Endometrium (tissue), 2 donors: ENCODE results near the gene FHOD3.

ENCODE experiments used
- FAIRE-seq: peaks from 2 replicates; lab custom pipeline; 2012; peaks lifted over from hg19 to GRCh38; lab: Jason Lieb, UNC
- donor health status: control.
- donor health status: control.

The FHOD3 gene

DNA sequence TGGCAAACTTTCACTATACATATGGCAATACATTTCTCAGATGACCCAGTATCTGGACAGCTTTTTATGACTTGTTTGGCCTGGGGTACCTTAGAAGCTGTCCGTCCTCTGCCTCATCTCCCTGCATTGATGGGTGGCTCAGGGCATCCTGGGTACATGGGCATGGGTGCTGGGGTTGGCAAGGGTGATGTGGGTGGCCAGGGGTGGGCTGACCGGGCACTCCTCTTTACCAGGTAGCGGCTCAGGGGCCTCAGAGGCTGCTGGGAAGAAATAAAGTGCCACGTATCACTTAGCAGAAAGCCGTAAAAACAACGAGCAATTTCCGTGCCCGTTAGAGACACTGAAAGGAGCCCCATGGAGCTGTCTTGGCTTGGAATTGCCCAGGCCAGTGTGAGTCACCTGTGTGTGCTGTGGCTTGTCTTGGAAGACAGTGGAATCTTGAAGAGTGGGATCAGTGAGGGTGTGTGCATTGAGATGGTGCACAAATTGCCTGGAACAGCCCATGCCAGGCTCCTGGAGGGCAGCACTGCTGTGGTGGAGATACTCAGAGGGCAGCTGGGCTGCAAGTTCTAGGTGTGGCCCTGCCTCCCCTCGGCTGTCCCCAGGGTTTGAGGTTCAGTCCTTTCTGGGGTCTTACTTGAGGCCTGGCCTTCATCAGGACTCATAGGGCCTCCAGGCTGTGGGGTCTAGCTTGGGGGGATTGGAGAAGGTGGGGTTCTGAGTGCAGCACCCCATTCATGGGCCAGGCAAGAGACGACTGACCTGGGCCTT, 88.8 kb downstream of the FHOD3 start:
- no peak for FAIRE-seq

DNA sequence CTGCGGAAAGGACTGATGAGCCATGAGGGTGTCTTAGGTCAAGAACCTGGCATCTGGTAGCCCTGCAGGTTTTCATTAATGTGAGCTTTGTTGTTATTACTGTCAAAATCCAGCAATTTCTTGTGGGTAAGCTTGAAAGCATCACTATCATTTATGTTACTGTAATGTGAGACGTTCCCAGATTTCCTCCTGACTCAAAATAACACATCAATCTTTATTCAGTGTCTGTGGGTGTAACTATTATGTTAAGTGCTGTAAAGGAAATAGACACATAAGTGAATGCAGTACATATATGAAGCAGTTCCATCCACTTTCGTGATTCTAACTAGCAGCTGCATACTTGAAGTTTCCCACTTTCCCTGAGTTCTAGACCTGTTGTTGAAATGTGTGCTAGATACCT, 89.8 kb downstream of the FHOD3 start:
- no peak for FAIRE-seq

DNA sequence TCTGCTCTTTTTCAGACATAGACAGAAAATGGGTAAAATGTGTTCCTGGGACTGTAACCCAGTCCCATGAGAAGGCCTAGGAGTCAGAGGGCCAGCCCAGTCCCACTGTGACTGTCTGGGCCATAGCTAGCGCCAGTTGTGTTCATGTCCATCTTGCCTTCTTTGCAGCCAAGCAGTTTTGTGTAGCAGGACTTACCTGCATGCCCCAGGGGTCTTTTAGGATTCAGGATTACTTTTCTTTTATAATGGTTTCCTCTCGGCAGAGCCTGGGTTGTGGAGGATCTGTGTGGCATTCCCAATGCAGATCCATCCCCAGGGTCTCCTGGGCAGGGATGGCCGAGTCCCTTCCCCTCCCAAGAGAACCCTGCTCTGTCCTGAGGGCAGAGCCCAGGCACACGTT, 90.8 kb downstream of the FHOD3 start:
- no peak for FAIRE-seq

DNA sequence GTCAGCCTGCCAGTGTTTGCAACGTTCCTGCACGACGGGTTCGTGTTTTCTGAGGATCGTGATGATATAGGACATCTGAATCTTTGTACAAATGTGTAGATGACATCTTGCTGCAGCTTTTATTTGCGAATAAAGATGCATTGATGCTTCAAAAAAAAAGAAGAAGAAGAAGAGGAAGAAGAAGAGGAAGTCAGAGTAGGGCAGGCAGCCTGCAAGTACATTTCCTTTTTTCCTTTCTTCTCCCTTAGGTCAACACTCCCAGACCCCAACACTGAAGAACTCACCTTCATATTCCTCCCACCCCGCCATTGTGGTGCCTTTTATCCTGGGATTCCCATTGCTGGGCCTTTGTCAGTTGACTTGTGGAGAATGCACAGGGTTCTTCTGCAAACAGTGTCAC, 91.5 kb downstream of the FHOD3 start:
- FAIRE-seq, result no peak

DNA sequence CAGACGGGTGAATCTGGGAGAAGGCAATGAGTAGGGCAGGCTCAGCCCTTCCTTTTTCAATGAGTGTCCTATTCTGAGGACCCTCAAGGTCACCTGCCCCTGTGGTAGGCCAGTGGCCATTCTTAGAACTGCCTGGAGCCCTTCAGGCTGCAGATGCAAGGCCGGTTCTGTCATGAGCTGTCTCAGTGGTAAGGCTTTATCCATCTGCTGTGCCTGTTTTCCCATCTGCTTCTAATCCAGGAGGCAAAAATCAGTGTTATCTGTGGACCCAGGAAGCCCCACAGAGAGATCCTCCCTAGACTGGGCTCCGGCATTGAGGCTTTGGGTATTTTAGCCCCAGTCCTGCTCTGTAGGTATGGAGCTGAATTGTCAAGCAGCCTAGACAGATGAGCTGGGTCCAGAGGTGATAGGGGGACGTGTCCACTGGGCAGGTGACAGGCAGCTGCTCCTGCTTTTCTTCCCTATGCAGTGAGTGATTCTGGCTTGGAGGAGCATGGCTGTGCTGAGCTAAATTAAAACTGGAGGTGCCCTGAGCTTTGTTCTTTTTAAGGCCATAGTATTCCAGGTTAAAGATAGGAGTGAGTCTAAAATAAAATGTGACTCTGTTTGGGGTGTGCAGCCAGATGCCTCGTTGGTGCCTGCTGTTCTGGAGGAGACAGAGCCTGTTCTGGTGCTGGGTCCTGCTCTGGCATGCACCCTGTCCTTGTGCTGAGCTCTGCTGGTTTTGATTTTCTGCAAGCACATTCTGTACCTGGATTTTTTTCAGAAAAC, 92.5 kb downstream of the FHOD3 start:
- no peak for FAIRE-seq

DNA sequence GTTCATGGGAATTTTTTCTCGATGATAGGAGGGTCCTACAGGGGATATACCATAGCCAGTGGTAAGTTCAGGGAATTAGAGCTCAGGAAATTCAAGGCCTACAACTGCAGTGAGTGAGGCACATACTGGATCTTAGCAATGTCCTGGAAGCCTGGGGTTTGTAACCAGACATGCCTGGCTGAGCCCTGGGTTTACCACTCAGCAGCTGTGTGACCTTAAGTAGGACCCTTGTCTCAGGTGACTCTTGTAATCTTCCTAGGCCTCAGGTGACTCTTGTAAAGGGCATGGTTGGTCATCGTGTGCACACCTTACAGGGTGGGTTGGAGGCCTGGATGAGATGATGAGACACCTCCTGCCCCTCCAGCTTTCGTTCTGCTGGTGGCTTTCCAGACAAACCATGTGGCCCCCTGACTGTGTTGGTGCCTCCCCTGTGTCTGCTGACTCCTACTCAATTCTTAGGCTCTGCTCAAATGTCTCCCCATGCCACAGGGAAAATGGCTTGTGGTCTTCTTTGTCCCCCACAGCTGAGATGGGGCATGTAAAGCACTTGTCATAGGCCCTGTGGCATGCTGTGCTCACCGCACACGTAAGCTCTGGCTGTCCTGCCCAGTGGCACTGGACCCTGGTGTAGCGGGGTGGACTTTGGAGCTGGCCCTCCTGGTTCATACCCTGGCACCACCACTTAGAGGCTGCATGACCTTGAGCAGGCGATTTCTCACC, 94.1 kb downstream of the FHOD3 start:
- FAIRE-seq, result no peak

DNA sequence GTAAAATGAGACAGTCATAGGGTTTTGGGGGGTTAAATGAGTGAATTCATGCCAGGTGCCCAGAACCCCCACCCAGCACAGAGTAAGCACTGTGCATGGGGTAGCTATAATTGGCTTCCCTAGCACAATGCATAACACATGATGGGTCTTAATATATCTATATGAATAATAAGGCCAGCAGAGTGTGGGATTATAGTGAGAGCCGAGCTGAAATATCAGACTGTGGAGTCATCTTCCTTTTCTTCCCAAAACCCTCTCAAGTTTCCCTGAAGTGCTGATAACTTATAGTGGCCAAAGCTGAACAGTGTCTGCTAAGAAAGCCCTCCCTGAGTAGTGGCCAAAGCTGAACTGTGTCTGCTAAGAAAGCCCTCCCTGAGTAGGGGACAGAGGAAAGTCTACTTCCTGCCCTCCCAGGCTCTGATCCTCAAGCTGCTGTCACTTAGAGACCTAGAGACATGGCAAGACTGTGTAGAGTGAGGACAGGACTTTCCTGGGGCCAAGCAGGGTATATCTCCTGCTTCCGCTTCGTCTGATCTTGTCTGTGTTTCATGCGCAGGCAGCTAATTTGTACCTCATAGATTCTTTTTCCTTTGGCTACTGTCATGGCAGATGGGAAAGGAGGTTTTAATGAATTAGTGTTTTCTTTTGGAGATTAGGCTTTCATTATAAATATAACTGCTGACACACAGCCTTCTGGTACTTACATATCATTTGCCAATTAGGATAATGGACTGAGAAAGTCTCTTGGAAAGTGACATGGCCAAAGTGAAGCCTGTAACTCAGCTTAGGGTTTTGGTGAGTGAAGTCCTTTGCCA, 94.9 kb downstream of the FHOD3 start:
- no peak for FAIRE-seq

DNA sequence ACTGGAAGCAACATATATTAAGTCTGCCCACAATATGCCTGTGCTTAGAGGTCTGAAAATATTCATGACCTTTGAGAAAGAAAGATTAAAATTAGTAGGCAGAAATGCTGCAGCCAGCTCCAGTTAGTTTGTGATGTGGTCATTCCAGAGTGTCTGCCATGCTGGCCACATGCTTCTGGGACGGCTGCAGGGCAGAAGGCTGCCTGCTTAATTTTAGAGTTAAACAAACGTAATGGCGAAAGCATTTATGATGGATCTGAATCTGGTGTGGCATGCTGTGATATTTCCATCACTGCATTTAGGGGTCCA, 95.4 kb downstream of the FHOD3 start:
- FAIRE-seq, result no peak

DNA sequence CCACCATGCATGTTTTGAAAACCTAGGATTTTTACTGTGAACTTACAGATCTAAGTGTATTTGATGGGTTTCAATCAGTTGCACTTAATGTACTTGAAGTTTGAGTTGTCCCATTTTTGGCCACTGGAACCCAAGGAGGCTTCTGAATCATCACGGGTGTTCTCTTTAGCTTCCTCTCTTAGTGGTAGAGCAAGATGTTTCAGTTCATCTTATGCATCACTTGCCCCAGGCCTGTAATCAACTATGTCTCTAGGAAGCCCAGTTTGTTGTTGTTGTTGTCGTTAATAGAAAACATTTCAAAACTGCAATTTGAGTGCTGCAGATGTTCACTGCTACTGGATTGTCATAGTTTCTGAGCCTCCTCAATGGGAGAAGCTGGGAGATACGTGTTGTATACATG, 97.0 kb downstream of the FHOD3 start:
- no peak for FAIRE-seq

DNA sequence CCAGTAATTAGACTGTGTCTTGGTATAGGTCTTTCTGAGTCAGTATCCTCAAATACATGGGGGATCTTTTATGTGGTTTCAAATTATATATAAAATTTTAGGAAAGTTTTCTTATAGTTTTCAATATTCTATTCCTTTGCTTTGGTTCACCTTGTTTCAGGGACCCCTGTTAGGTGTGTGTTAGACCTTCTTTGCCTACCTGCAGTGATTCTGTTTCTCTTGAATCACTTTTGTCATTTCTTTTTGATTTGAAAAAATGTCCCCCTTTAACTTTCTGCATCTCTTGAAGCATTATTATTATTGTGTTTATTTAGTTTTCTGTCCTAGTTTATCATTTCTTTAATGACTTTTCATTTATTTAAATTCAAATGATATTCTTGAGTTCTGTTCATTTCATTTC, 98.7 kb downstream of the FHOD3 start:
- FAIRE-seq, result no peak

DNA sequence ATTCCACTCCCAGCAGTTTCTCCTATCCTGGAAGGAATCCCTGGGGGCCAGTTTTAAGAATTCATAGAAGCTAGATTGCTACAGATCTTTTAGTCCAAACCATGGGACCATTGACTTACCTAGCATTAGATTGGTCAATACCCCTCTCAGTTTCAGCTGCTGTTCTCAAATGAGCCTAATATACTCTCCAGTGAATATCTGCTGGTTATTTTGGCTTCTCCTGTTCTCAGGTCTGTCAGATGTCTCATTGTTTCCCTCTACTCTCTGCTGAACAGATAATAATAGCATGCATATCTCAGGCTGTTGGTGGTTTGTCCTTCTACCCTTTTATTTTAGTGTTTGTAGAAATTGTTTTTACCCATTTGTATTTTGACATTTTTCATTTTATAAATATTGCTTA, 99.5 kb downstream of the FHOD3 start:
- FAIRE-seq, result no peak

DNA sequence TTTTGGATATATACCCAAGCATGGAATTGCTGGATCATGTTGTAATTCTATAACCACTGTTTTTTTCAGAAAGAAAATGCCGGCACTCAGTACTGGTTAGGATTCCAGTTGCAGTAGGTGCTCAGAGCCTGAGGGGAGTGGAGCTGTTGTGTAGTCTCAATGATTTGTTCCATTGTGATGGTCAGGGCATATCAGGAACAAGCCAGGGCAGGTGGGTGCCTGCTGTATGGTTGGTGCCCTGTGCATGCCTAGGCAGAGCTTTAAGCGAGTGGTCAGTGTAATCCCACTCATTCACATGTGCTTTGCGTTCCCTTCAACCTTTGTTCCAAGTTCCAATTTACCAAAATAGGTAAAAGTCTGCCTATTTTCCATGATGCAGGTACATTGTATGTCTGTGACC, 100.9 kb downstream of the FHOD3 start:
- FAIRE-seq, result no peak

DNA sequence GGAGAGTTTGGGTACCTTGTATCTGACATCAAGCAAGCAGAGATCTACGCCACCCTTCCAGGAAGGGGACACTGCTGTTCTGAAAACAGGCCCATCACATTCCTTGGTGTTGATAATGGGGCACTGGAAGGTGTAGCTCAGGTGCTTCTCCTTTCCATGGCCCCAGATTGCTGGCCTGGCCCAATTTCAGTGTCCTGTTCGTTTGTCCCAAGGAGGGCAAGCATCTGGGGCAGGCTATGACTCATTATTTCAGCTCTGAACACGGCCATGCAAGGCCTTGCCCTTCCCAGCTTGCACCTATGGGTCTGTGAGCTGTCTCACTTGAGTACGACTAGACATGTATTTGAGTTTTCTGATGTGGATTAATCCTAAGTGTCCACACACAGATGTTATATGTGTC, 101.5 kb downstream of the FHOD3 start:
- FAIRE-seq, result no peak

DNA sequence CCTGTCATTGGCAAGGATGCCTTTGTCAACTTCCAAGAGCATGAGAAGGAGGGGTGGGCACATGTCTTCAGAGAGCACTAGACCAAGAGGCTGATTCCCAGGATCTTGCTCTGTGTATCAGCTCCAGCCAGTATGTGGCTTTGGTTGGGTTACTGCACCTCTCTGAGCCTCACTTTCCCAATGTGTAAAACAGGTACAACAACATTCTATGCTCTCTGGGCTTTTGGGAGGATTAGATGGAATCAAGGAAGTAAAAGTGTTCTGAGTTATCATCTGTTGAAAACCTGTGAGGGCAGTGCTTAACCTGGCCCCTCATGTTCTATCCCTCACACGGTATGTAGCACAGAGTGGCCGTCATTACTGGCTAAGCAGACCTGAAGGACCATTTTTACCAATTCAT, 103.9 kb downstream of the FHOD3 start:
- no peak for FAIRE-seq

DNA sequence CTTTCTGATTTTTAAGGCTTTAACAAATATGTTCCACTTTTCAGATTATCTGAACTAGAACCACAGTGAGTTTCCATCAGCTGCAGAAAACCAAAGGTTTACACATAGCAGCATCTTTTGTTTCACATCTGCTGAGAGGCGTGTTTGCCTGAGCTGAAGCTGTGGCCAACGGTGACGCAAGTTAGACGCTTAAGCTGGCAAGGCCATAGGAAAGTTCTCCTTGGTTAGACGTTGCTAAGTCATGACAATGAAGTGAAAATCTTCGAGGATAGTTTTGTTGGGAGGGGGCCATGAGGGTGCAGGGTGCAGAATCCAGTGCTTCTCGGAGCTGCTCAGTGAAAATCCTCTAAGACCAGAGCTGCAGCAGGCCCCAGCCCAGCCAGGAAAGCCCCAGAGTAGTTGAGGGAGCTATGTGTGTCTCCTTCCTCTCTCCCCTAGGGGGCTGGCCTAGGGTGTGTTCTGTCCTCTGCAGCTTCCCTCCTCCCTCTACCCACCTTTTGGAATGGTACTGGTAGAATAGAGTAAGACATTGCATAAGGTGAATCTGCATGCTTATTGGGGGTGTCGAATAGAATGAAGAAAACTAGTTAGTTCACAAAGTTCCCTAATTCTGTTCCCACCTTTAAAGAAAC, 105.4 kb downstream of the FHOD3 start:
- no peak for FAIRE-seq

DNA sequence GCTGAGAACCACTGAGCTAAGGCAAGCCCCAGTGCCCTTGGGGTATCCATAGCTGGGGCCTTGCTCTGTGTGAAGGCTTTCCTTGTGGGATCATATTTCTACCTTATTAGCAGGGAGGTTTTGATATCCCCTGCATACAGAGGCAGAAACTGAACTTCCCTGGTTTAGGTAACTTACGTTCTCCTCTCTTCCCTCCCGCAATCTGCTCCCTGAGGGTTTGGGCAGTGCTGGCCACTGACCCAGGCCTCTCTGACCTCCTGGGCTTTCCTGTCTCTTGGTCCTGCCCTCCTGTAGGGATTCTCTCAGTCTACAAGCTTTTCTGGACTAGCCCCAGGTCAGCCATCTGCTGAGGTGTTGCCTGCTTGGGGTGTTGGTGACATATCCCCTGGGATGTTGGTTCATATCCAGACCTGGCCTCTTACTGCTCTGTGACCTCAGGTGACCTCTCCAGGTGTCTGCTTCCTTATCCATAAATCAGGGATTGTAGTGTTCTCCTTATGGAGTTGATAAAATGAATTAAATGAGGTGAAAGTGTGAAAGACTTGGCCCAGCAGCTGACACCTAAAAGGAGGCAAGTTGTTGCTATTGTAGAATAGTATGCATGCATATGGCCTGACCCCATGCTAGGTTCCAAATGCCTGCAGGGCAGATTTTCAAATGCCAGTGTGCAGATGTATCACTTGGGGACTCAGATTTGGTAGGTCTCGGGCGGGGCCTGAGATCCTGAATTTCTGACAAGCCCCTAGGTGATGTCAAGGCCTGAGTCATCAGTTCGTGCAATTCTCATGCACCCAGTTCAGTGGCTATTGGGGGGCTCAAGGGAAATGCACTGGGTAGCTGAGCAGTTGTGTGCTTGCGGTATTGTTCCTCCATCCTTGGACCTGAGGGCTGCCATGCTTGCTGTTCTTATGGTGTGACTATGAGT, 106.6 kb downstream of the FHOD3 start:
- no peak for FAIRE-seq

DNA sequence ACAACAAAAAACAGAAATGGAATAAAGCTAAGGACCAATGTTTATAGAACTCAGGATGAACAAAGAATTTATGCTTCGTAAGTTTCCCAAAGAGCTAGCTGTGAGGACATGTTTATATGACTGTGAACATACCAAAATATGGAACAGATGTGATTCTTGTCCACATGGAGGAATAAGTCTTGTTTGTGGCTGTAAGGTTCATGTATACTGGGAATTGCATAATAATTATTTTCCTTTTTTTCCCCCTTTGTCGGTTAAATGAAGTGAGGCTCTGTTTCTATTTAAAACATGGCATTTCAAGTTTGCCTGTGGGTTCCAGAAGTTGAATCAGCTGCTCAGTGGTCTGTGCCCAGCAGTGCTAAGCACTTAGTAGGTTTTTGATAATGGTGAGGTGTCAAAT, 108.1 kb downstream of the FHOD3 start:
- FAIRE-seq, result no peak

DNA sequence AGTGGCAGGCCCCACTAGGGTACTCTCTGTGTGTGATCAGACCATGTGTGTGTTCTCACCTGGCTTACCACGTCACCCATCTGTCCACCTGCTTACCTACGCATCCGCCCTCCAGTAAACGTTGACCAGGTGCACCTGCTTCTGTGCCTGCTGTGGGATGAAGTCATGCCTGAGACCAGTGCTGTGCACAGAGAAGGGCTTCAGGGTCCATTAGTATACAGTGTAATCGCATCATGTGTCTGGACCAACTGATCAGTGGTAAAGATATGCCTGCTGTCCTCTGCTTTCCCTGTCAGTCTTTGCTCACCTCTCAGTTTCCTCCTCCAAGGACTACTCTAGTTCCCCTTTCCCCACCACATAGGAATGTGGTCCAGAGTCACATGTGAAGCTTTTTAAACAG, 109.3 kb downstream of the FHOD3 start:
- no peak for FAIRE-seq

DNA sequence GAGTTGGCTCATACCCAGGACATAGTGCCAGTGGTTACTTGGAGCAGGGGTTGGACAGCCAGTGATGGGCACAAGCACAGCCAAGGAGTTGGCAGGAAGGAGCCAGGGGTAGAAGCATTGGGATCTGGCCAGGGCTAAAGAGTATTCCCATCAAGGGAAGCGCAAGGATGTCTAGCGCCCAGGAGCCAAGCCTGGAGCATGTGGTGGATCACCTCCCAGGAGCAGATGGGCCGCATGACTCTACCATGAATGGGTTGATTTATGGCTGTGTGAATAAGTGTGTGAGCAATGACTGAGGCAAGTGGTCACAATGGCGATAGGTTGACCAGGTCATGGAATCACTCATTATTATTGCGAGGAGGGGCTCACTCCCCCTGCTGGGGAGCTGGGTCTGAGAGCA, 111.1 kb downstream of the FHOD3 start:
- no peak for FAIRE-seq

DNA sequence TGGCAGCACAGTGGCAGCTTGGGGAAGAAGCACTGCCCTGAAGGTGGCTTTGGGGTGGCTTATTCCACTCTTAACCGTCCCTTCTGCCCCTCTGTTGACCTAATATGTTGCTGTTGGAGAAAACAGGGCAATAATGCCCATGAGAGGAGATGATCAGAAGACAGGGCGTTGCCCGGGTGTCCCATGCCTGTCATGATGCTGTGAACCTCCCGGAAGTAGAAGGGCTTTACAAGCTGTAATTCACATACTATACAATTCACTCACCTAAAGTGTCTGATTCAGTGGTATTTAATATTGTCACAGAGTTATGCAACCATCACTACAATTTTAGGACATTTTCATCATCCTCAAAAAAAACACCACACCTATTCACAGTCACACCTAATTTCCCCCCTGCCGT, 112.3 kb downstream of the FHOD3 start:
- FAIRE-seq, result no peak

DNA sequence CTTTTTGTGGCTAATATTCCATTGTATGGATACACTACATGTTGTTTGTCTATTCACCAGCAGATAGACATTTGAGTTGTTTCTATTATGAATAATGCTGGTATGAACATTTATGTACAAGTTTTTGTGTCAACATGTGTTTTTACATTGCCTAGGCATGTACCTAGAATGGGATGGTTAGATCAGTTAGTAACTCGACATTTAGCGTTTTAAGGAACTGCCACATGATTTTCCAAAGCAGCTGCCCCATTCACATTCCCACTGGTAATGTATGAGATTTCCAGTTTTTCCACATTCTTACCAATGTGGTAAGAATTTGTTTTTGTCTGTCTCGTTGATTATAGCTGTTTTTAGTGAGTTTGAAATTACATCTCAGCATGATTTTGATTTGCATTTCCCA, 112.8 kb downstream of the FHOD3 start:
- no peak for FAIRE-seq
